PFSK-1 (cell line): ENCODE results near the gene TRIM9.

Experiments
- FOXP2 ChIP-seq: optimal IDR thresholded peaks from 2 replicates; pipeline ENCODE3; 2011; ENCODE audit warnings: borderline replicate concordance, control low read depth, inconsistent platforms; ENCODE audit not compliant: insufficient read depth; ENCODE audit errors: extremely low read length, extremely low read depth
- POLR2AphosphoS5 ChIP-seq: IDR thresholded peaks from 2 replicates; pipeline ENCODE4 v1.6.1; 2012; ENCODE audit warnings: low read depth, mild to moderate bottlenecking, control low read depth, low read length, moderate library complexity
- REST ChIP-seq, 2 experiments: IDR thresholded peaks; 2 replicates each; pipeline versions ENCODE4 v1.6.1 to v1.8.0; 2011 to 2012; ENCODE audit warnings: low read depth in 2 of 2, low read length in 2 of 2, control low read depth in 1 of 2, inconsistent platforms in 1 of 2, mild to moderate bottlenecking in 1 of 2, moderate library complexity in 1 of 2; ENCODE audit not compliant: insufficient read depth in 1 of 2
- SIN3A ChIP-seq: IDR thresholded peaks from 2 replicates; pipeline ENCODE4 v1.6.1; 2012; ENCODE audit warnings: mild to moderate bottlenecking, low read length, moderate library complexity, borderline replicate concordance; ENCODE audit not compliant: insufficient read depth
- TAF1 ChIP-seq: IDR thresholded peaks from 2 replicates; pipeline ENCODE4 v1.6.1; 2012; ENCODE audit warnings: low read length, control low read depth, borderline replicate concordance; ENCODE audit not compliant: insufficient read depth

Gene TRIM9

GRCh38 chr14:51109651-51110050, 14.7 kb upstream of the TRIM9 start:
- TF ChIP-seq REST (IDR thresholded peaks at IDR 0.05; ENCODE audit: insufficient read depth in 1 of 2, low read depth in 2 of 2, low read length in 2 of 2) (no peak), TAF1 (no peak), SIN3A (no peak)

DNA sequence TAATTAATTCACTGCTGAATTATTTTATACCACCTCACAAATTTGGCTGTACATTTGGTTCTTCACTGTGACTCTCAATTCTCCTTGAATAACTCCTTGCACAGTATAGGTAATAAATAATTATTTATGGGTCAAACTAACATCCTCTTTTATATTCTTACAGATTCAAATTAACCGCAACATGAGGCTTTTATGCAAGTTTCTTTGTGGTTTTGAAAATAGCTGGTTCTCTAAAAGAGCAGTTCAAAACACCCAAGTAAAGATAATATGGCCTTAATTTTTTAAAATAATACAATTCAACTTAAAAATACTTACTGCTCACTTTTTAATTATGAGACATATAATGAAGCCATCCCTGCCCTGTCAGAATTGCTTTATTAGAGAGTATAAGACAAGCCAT, 12.9 kb upstream of the TRIM9 start:
- TF ChIP-seq SIN3A (no peak), TAF1 (no peak), REST (IDR thresholded peaks at IDR 0.05; ENCODE audit: insufficient read depth in 1 of 2, low read depth in 2 of 2, low read length in 2 of 2) (no peak), FOXP2 (no peak), POLR2AphosphoS5 (no peak)

DNA sequence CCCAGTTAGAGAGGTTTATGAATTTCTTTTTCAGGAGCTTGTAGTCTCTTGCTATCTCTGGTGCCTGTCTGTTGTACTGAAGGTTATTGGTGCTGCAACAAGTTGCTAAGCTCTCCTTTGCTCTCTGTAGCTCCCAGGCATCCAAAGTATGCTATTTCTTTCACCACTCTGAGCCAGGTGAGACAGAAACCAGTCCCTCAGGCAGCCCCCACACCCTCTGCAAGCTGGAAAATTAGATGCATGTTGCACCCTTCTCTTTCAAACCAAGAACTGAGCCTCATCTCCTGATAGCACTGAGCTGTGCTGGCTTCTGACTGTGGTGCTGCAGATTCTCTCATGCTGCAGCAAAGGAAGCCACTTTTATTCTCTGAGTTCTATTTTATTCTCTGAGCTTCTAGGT, 9.6 kb upstream of the TRIM9 start:
- no peak for TF ChIP-seq SIN3A
- no peak for TF ChIP-seq FOXP2
- no peak for TF ChIP-seq POLR2AphosphoS5
- no peak for TF ChIP-seq REST (IDR thresholded peaks at IDR 0.05; ENCODE audit: insufficient read depth in 1 of 2, low read depth in 2 of 2, low read length in 2 of 2)
- TF ChIP-seq TAF1: no peak

DNA sequence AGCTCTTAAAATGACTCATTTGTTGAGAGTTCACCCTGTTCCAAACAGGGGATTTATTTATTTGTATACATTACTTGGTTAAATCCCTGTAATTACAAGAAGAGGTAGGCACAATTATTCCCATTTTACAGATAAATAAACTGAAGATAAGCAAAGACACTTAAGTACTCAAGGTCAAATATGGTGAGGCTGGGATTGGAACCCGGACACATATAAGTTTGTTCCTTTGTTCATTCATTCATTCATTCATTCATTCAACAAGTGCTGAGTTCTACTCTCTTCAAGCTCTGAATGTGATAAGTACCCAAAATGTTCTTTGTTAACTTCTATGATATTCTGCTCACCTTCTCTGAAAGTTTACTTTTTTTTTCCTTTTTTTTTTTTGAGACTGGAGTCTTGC, 2.4 kb upstream of the TRIM9 start:
- TF ChIP-seq TAF1 (no peak), FOXP2 (no peak), POLR2AphosphoS5 (no peak), REST (IDR thresholded peaks at IDR 0.05; ENCODE audit: insufficient read depth in 1 of 2, low read depth in 2 of 2, low read length in 2 of 2) (no peak), SIN3A (no peak)

GRCh38 chr14:51096870-51097269, 2.0 kb upstream of the TRIM9 start:
- no peak for TF ChIP-seq TAF1
- no peak for TF ChIP-seq FOXP2
- TF ChIP-seq POLR2AphosphoS5: no peak
- no peak for TF ChIP-seq SIN3A
